Mucosa of descending colon (tissue), 3 donors: Measurements from ENCODE around the gene PACSIN1. TPM values are rescaled to one million over a fixed set of nuclear protein-coding genes. Genes with fewer than 3 reads are reported as not detected.

Source experiments
- ATAC-seq: fragments of 200-7000 bp; cut with Tn5 transposase; one replicate; pipeline ENCODE4 v1.9.1; 2020; ENCODE audit warnings: mild to moderate bottlenecking, moderate library complexity
- DNase-seq, 3 donors: peaks; one replicate each; pipeline ENCODE4 v3.0.0-alpha.2; 2020
- H3K36me3 ChIP-seq: fragments of 200-600 bp; one replicate; pipeline ENCODE4 v1.8.0; 2021; ENCODE audit warnings: low read depth, mild to moderate bottlenecking
- H3K4me1 ChIP-seq: fragments of 200-600 bp; one replicate; pipeline ENCODE4 v1.8.0; 2021; ENCODE audit warnings: low read depth, mild to moderate bottlenecking
- H3K4me3 ChIP-seq: fragments of 200-600 bp; one replicate; pipeline ENCODE4 v1.8.0; 2021; ENCODE audit warnings: mild to moderate bottlenecking
- H3K9me3 ChIP-seq: fragments of 200-600 bp; one replicate; pipeline ENCODE4 v1.8.0; 2021; ENCODE audit warnings: mild to moderate bottlenecking
- CTCF ChIP-seq: fragments of 200-600 bp; IDR thresholded peaks from one replicate; pipeline ENCODE4 v1.8.0; 2022; ENCODE audit warnings: antibody characterized with exemption, mild to moderate bottlenecking
- intact Hi-C, 2 donors: fragments of 100-400 bp; cut with DNase I in 1 of 2; cut with micrococcal nuclease in 1 of 2; formaldehyde crosslinking; loops; one replicate each; pipeline versions ENCODE4 v1.11.0 to v1.11.1; 2022; cut with DNase I, micrococcal nuclease
- total RNA-seq, 3 donors: library from RNA; stranded (reverse); fragmentation: NEBNext Ultra II Directional in 2 of 3; extraction: Animal tissue kit (Norgen Biotek cat#: 25700) in 2 of 3; gene quantifications; one replicate each; pipeline versions ENCODE4 v1.2.1 to v1.2.4, GENCODE V29; 2021 to 2023
- donor health status: DM: no; HTN: no; CAD: no; lungs with moderate emphysema.
- donor health status: DM: no; HTN: no; CAD: no.
- donor health status: DM: no; HTN: yes; CAD: no.

PACSIN1 gene
- total RNA-seq, 3 donors from 2014 or later = 0.41 to 1.9 (median 0.67) TPM

- Histone ChIP-seq H3K9me3 (no peaks in the 10 kb centered on the region), H3K4me3 (no peak overlapping the region), H3K4me1 (no peaks in the 10 kb centered on the region), H3K36me3 (no peaks in the 10 kb centered on the region)
- intact Hi-C loops = no loop called here
- TF ChIP-seq CTCF = no peak
- DNase-seq (no peak), ATAC-seq (no peak)
Measured at GRCh38 chr6:34437644-34437970, 28.3 kb upstream of the PACSIN1 start.

- no peak for TF ChIP-seq CTCF
- no peaks in the 10 kb centered on the region for H3K4me1 ChIP-seq
- no peaks in the 10 kb centered on the region for H3K9me3 ChIP-seq
- intact Hi-C loops = no loop called here
- no peaks in the 10 kb centered on the region for H3K36me3 ChIP-seq
- ATAC-seq (no peak), DNase-seq (no peak)
- H3K4me3 ChIP-seq = no peak overlapping the region
Measured at GRCh38 chr6:34438705-34439104, 27.2 kb upstream of the PACSIN1 start.

- H3K4me3 ChIP-seq = no peak overlapping the region
Measured at GRCh38 chr6:34439442-34439841, 26.4 kb upstream of the PACSIN1 start.

GRCh38 chr6:34441526-34441925 lies 24.4 kb upstream of the PACSIN1 start:
- H3K36me3 ChIP-seq = no peaks in the 10 kb centered on the region
- no peak for DNase-seq
- H3K9me3 ChIP-seq = no peaks in the 10 kb centered on the region
- no peak for TF ChIP-seq CTCF
- H3K4me1 ChIP-seq = no peaks in the 10 kb centered on the region
- no peak for ATAC-seq
- H3K4me3 ChIP-seq = no peak overlapping the region
- intact Hi-C loops = no loop called here

More at GRCh38 chr6:34439442-34439841, 26.4 kb upstream of the PACSIN1 start:
- intact Hi-C loops = no loop called here
- no peaks in the 10 kb centered on the region for H3K36me3 ChIP-seq
- H3K4me1 ChIP-seq = no peaks in the 10 kb centered on the region
- no peaks in the 10 kb centered on the region for H3K9me3 ChIP-seq
- no peak for TF ChIP-seq CTCF
- ATAC-seq (no peak), DNase-seq (no peak)

GRCh38 chr6:34445313-34445860 lies 20.5 kb upstream of the PACSIN1 start:
- no peak for TF ChIP-seq CTCF
- no peaks in the 10 kb centered on the region for H3K9me3 ChIP-seq
- intact Hi-C loops = no loop called here
- ATAC-seq = no peak
- H3K4me3 ChIP-seq = no peak overlapping the region
- no peaks in the 10 kb centered on the region for H3K36me3 ChIP-seq
- no peak for DNase-seq
- H3K4me1 ChIP-seq = no peaks in the 10 kb centered on the region

GRCh38 chr6:34447386-34447785 lies 18.5 kb upstream of the PACSIN1 start:
- DNase-seq (no peak), ATAC-seq (no peak)
- no peak overlapping the region for H3K4me3 ChIP-seq
- H3K36me3 ChIP-seq = no peaks in the 10 kb centered on the region
- TF ChIP-seq CTCF = no peak
- intact Hi-C loops = no loop called here
- no peaks in the 10 kb centered on the region for H3K4me1 ChIP-seq
- H3K9me3 ChIP-seq = no peaks in the 10 kb centered on the region
